Mesothelial cell of epicardium (in vitro differentiated cells): ENCODE measurements around the gene ATP5ME. TPM values are rescaled to one million over a fixed set of nuclear protein-coding genes. Genes with fewer than 3 reads are reported as not detected.
A peak's percentile ranks its signal among the peaks of the same experiment; 100 is the strongest.

Experiments
- DNase-seq, 2 experiments: peaks; one replicate each; pipeline ENCODE4 v3.0.0; 2021; ENCODE audit warnings: low spot score in 2 of 2; ENCODE audit not compliant: unreplicated experiment in 2 of 2
- H3K27ac Mint-ChIP-seq: 2 replicates; pipeline ENCODE4 v1.8.0; 2021; ENCODE audit warnings: mixed read lengths
- H3K27me3 Mint-ChIP-seq: 2 replicates; pipeline ENCODE4 v1.8.0; 2021; ENCODE audit warnings: low read depth, mixed read lengths
- H3K36me3 Mint-ChIP-seq: 2 replicates; pipeline ENCODE4 v1.8.0; 2021; ENCODE audit warnings: mixed read lengths
- H3K4me1 Mint-ChIP-seq: 2 replicates; pipeline ENCODE4 v1.8.0; 2021; ENCODE audit warnings: mixed read lengths
- H3K4me3 Mint-ChIP-seq: 2 replicates; pipeline ENCODE4 v1.8.0; 2021; ENCODE audit warnings: mild to moderate bottlenecking, moderate library complexity, mixed read lengths
- H3K9me3 Mint-ChIP-seq: 2 replicates; pipeline ENCODE4 v1.8.0; 2021; ENCODE audit warnings: mixed read lengths
- CTCF ChIP-seq: fragments of 200-600 bp; sonication (generic); IDR thresholded peaks from one replicate; pipeline ENCODE4 v1.5.0; 2021; ENCODE audit warnings: antibody characterized with exemption; ENCODE audit not compliant: unreplicated experiment
- total RNA-seq: library from RNA; stranded (reverse); gene quantifications from 3 replicates; pipeline ENCODE4 v1.2.1, GENCODE V29; 2021

ATP5ME gene
- total RNA-seq, 1 donor from 2014 or later, result 212 TPM

- DNase-seq, result no peak
- Mint-ChIP-seq H3K4me3 (no peak overlapping the region), H3K27ac (peak overlapping the region; percentile 86), H3K36me3 (peaks cover 24% of the 10 kb centered on the region), H3K9me3 (no peaks in the 10 kb centered on the region), H3K27me3 (no peaks in the 10 kb centered on the region), H3K4me1 (peaks cover 34% of the 10 kb centered on the region)
- no peak for TF ChIP-seq CTCF
These were observed 46.2 kb upstream of the ATP5ME start for GRCh38 chr4:720111-720860.

- H3K9me3 Mint-ChIP-seq, result no peaks in the 10 kb centered on the region
- H3K27me3 Mint-ChIP-seq, result no peaks in the 10 kb centered on the region
- H3K36me3 Mint-ChIP-seq, result peaks cover 24% of the 10 kb centered on the region
- H3K4me3 Mint-ChIP-seq, result no peak overlapping the region
- TF ChIP-seq CTCF, result no peak
- no peak overlapping the region for H3K27ac Mint-ChIP-seq
- DNase-seq, result no peak
- peaks cover 31% of the 10 kb centered on the region for H3K4me1 Mint-ChIP-seq
These were observed 44.4 kb upstream of the ATP5ME start for GRCh38 chr4:718460-718859.

GRCh38 chr4:717601-718320 lies 43.7 kb upstream of the ATP5ME start:
- no peak for TF ChIP-seq CTCF
- Mint-ChIP-seq H3K27ac (peak overlapping the region; percentile 9), H3K36me3 (peaks cover 17% of the 10 kb centered on the region), H3K4me1 (peaks cover 31% of the 10 kb centered on the region), H3K4me3 (no peak overlapping the region), H3K27me3 (no peaks in the 10 kb centered on the region), H3K9me3 (no peaks in the 10 kb centered on the region)
- DNase-seq, result no peak

- no peak for DNase-seq
- H3K27ac Mint-ChIP-seq, result no peak overlapping the region
These were observed 40.0 kb upstream of the ATP5ME start for GRCh38 chr4:714087-714486.

More at GRCh38 chr4:714087-714486, 40.0 kb upstream of the ATP5ME start:
- Mint-ChIP-seq H3K9me3 (no peaks in the 10 kb centered on the region), H3K27me3 (no peaks in the 10 kb centered on the region), H3K4me3 (no peak overlapping the region), H3K36me3 (peaks cover 23% of the 10 kb centered on the region), H3K4me1 (peaks cover 20% of the 10 kb centered on the region)
- TF ChIP-seq CTCF, result no peak
